Activated naive CD4-positive, alpha-beta T cell treated with anti-CD3 and anti-CD28 coated beads, Interleukin-2, amount 50 U/mL, for 24 hours (primary cell): ENCODE data around the gene LYPD8.
"Not testable (repeated sequence)": the region's sequence is repeated elsewhere in the genome, so short reads cannot be mapped to it uniquely, and the experiment has no call there.

Experiments
- H3K27ac Mint-ChIP-seq: one replicate; pipeline ENCODE4 v1.8.0; 2021; ENCODE audit warnings: mild to moderate bottlenecking, mixed read lengths
- H3K27me3 Mint-ChIP-seq: one replicate; pipeline ENCODE4 v1.8.0; 2021; ENCODE audit warnings: mixed read lengths
- H3K36me3 Mint-ChIP-seq: one replicate; pipeline ENCODE4 v1.8.0; 2021; ENCODE audit warnings: mixed read lengths
- H3K4me1 Mint-ChIP-seq: one replicate; pipeline ENCODE4 v1.8.0; 2021; ENCODE audit warnings: mixed read lengths
- H3K4me3 Mint-ChIP-seq: one replicate; pipeline ENCODE4 v1.8.0; 2021; ENCODE audit warnings: mild to moderate bottlenecking, mixed read lengths
- H3K9me3 Mint-ChIP-seq: one replicate; pipeline ENCODE4 v1.8.0; 2021; ENCODE audit warnings: mixed read lengths

The LYPD8 gene

GRCh38 chr1:248755517-248755916, at the start of gene LYPD8:
TSS of gene LYPD8 (minus strand) at chr1:248755759. CDS start at chr1:248751081, 4,678 bp downstream.
- Mint-ChIP-seq H3K27me3 (no peaks in the 10 kb centered on the region), H3K4me3 (no peak within 1 kb of the TSS), H3K9me3 (peaks cover 1% of the 10 kb centered on the region), H3K27ac (no peak within 1 kb of the TSS), H3K4me1 (peaks cover 17% of the 10 kb centered on the region), H3K36me3 (no peaks in the 10 kb centered on the region)

GRCh38 chr1:248804771-248805681, 49.5 kb upstream of the LYPD8 start:
- H3K27me3 Mint-ChIP-seq, result peaks cover 3% of the 10 kb centered on the region
- H3K36me3 Mint-ChIP-seq, result no peaks in the 10 kb centered on the region
- no peak overlapping the region for H3K27ac Mint-ChIP-seq
- H3K4me1 Mint-ChIP-seq, result peaks cover 15% of the 10 kb centered on the region
- no peaks in the 10 kb centered on the region for H3K9me3 Mint-ChIP-seq
- H3K4me3 Mint-ChIP-seq, result no peak overlapping the region

- H3K27ac Mint-ChIP-seq, H3K36me3 Mint-ChIP-seq, H3K9me3 Mint-ChIP-seq, H3K4me3 Mint-ChIP-seq, H3K27me3 Mint-ChIP-seq: not testable (repeated sequence)
- H3K4me1 Mint-ChIP-seq, result peaks cover 15% of the 10 kb centered on the region
Measured at GRCh38 chr1:248803501-248803900, 47.9 kb upstream of the LYPD8 start.

- H3K27me3 Mint-ChIP-seq, result peaks cover 6% of the 10 kb centered on the region
- H3K27ac Mint-ChIP-seq, result no peak overlapping the region
- no peak overlapping the region for H3K4me3 Mint-ChIP-seq
- H3K36me3 Mint-ChIP-seq, result no peaks in the 10 kb centered on the region
- no peaks in the 10 kb centered on the region for H3K9me3 Mint-ChIP-seq
- H3K4me1 Mint-ChIP-seq, result peaks cover 15% of the 10 kb centered on the region
Measured at GRCh38 chr1:248802454-248802853, 46.9 kb upstream of the LYPD8 start.

GRCh38 chr1:248800459-248800858, 44.9 kb upstream of the LYPD8 start:
- H3K4me3 Mint-ChIP-seq, result no peak overlapping the region
- H3K9me3 Mint-ChIP-seq, result no peaks in the 10 kb centered on the region
- H3K27me3 Mint-ChIP-seq, result peaks cover 9% of the 10 kb centered on the region
- peaks cover 12% of the 10 kb centered on the region for H3K4me1 Mint-ChIP-seq
- no peak overlapping the region for H3K27ac Mint-ChIP-seq
- peaks cover 3% of the 10 kb centered on the region for H3K36me3 Mint-ChIP-seq

GRCh38 chr1:248798791-248799190, 43.2 kb upstream of the LYPD8 start:
- H3K4me3 Mint-ChIP-seq, result no peak overlapping the region
- no peak overlapping the region for H3K27ac Mint-ChIP-seq
- peaks cover 10% of the 10 kb centered on the region for H3K9me3 Mint-ChIP-seq
- H3K27me3 Mint-ChIP-seq, result peaks cover 9% of the 10 kb centered on the region
- H3K36me3 Mint-ChIP-seq, result peaks cover 4% of the 10 kb centered on the region
- H3K4me1 Mint-ChIP-seq, result no peaks in the 10 kb centered on the region

GRCh38 chr1:248794663-248795062, 39.1 kb upstream of the LYPD8 start:
- peaks cover 11% of the 10 kb centered on the region for H3K9me3 Mint-ChIP-seq
- not testable (repeated sequence) for H3K27ac Mint-ChIP-seq, H3K27me3 Mint-ChIP-seq, H3K36me3 Mint-ChIP-seq, H3K4me1 Mint-ChIP-seq, H3K4me3 Mint-ChIP-seq

- peaks cover 4% of the 10 kb centered on the region for H3K36me3 Mint-ChIP-seq
- H3K27ac Mint-ChIP-seq, result no peak overlapping the region
- peaks cover 6% of the 10 kb centered on the region for H3K27me3 Mint-ChIP-seq
- no peak overlapping the region for H3K4me3 Mint-ChIP-seq
- no peaks in the 10 kb centered on the region for H3K4me1 Mint-ChIP-seq
- H3K9me3 Mint-ChIP-seq, result peaks cover 11% of the 10 kb centered on the region
Measured at GRCh38 chr1:248793592-248793991, 38.0 kb upstream of the LYPD8 start.

GRCh38 chr1:248792342-248792741, 36.8 kb upstream of the LYPD8 start:
- peaks cover 11% of the 10 kb centered on the region for H3K9me3 Mint-ChIP-seq
- no peak overlapping the region for H3K27ac Mint-ChIP-seq
- no peak overlapping the region for H3K4me3 Mint-ChIP-seq
- H3K36me3 Mint-ChIP-seq, result peaks cover 4% of the 10 kb centered on the region
- no peaks in the 10 kb centered on the region for H3K4me1 Mint-ChIP-seq
- H3K27me3 Mint-ChIP-seq, result peaks cover 3% of the 10 kb centered on the region

- Mint-ChIP-seq H3K9me3 (peaks cover 11% of the 10 kb centered on the region), H3K36me3 (peaks cover 2% of the 10 kb centered on the region), H3K27me3 (peaks cover under 1% of the 10 kb centered on the region), H3K4me3 (no peak overlapping the region), H3K27ac (no peak overlapping the region), H3K4me1 (no peaks in the 10 kb centered on the region)
Measured at GRCh38 chr1:248791010-248791409, 35.5 kb upstream of the LYPD8 start.

- Mint-ChIP-seq H3K9me3 (peaks cover 11% of the 10 kb centered on the region), H3K4me1 (no peaks in the 10 kb centered on the region), H3K4me3 (no peak overlapping the region), H3K27me3 (no peaks in the 10 kb centered on the region), H3K27ac (no peak overlapping the region), H3K36me3 (peaks cover 2% of the 10 kb centered on the region)
Measured at GRCh38 chr1:248790456-248790855, 34.9 kb upstream of the LYPD8 start.

GRCh38 chr1:248789337-248789736, 33.8 kb upstream of the LYPD8 start:
- not testable (repeated sequence) for H3K36me3 Mint-ChIP-seq, H3K27me3 Mint-ChIP-seq, H3K9me3 Mint-ChIP-seq, H3K4me1 Mint-ChIP-seq, H3K4me3 Mint-ChIP-seq, H3K27ac Mint-ChIP-seq

- Mint-ChIP-seq H3K27ac (no peak overlapping the region), H3K36me3 (no peaks in the 10 kb centered on the region), H3K4me3 (no peak overlapping the region), H3K27me3 (no peaks in the 10 kb centered on the region), H3K9me3 (no peaks in the 10 kb centered on the region), H3K4me1 (no peaks in the 10 kb centered on the region)
Measured at GRCh38 chr1:248788327-248788726, 32.8 kb upstream of the LYPD8 start.

GRCh38 chr1:248787430-248787829, 31.9 kb upstream of the LYPD8 start:
- Mint-ChIP-seq H3K27ac (no peak overlapping the region), H3K27me3 (no peaks in the 10 kb centered on the region), H3K36me3 (no peaks in the 10 kb centered on the region), H3K4me3 (no peak overlapping the region), H3K9me3 (no peaks in the 10 kb centered on the region), H3K4me1 (no peaks in the 10 kb centered on the region)

- Mint-ChIP-seq H3K27me3 (peaks cover 5% of the 10 kb centered on the region), H3K36me3 (no peaks in the 10 kb centered on the region), H3K9me3 (no peaks in the 10 kb centered on the region)
Measured at GRCh38 chr1:248786156-248786555, 30.6 kb upstream of the LYPD8 start.

GRCh38 chr1:248783367-248783766, 27.8 kb upstream of the LYPD8 start:
- Mint-ChIP-seq H3K36me3 (no peaks in the 10 kb centered on the region), H3K9me3 (no peaks in the 10 kb centered on the region), H3K27ac (no peak overlapping the region), H3K27me3 (peaks cover 5% of the 10 kb centered on the region), H3K4me3 (no peak overlapping the region), H3K4me1 (no peaks in the 10 kb centered on the region)

More at GRCh38 chr1:248786156-248786555, 30.6 kb upstream of the LYPD8 start:
- H3K27ac Mint-ChIP-seq, result no peak overlapping the region
- H3K4me1 Mint-ChIP-seq, result no peaks in the 10 kb centered on the region
- no peak overlapping the region for H3K4me3 Mint-ChIP-seq
